GM12878 (cell line): ENCODE measurements around the gene TMEM132C. TPM values are rescaled to one million over a fixed set of nuclear protein-coding genes. Genes with fewer than 3 reads are reported as not detected.

Experiments used
- BACH1 ChIP-seq: fragments of 450-650 bp; IDR thresholded peaks from 2 replicates; pipeline ENCODE4 v1.6.1; 2017; ENCODE audit warnings: mild to moderate bottlenecking, borderline replicate concordance
- CBX5 ChIP-seq: sonication (generic); IDR thresholded peaks from 2 replicates; pipeline ENCODE4 v1.6.1; 2016; ENCODE audit warnings: low read depth, moderate library complexity, mild to moderate bottlenecking, inconsistent platforms
- FOXM1 ChIP-seq: IDR thresholded peaks from 2 replicates; pipeline ENCODE4 v1.6.1; 2012; ENCODE audit warnings: low read depth, mild to moderate bottlenecking, inconsistent platforms, low read length, moderate library complexity
- PAX5 ChIP-seq: IDR thresholded peaks from 2 replicates; pipeline ENCODE4 v1.6.1; 2011; ENCODE audit warnings: low read depth, low read length, borderline replicate concordance
- POLR2A ChIP-seq: IDR thresholded peaks from 2 replicates; pipeline ENCODE4 v1.6.1; 2011; ENCODE audit warnings: low read depth, mild to moderate bottlenecking, low read length
- PRDM15 ChIP-seq: fragments of 450-650 bp; formaldehyde crosslinking; IDR thresholded peaks from 2 replicates; pipeline ENCODE4 v1.4.0; 2020; ENCODE audit warnings: mild to moderate bottlenecking, moderate library complexity
- SPI1 ChIP-seq: IDR thresholded peaks from 2 replicates; pipeline ENCODE4 v1.6.1; 2011; ENCODE audit warnings: low read depth, mild to moderate bottlenecking, low read length, moderate library complexity, borderline replicate concordance; ENCODE audit not compliant: insufficient read depth
- polyA plus RNA-seq, 11 experiments: library from polyadenylated mRNA; depleted of rRNA in 4 of 11; unstranded in 6 of 11; stranded (reverse) in 5 of 11; fragments of >200 nt; fragmentation: Nextera tagmentation in 4 of 11; fragmentation: Illumina TruSeq in 1 of 11; extraction: Ambion mirVana in 4 of 11; extraction: Trizol in 1 of 11; gene quantifications; 1 replicate in 1 of 11; 2 replicates in 10 of 11; pipeline versions ENCODE4 v1.2.1 to v1.2.3, GENCODE V29; 2011 to 2016; ENCODE audit warnings: inconsistent platforms in 2 of 11, missing spikeins in 2 of 11, low read depth in 1 of 11
- total RNA-seq, 4 experiments: library from RNA; depleted of rRNA in 3 of 4; stranded (reverse); fragments of >200 nt in 3 of 4; fragmentation: Illumina TruSeq in 1 of 4; extraction: Trizol in 1 of 4; gene quantifications; 2 replicates each; pipeline versions ENCODE4 v1.2.1 to v1.2.3, GENCODE V29; 2013 to 2021
- TF ChIP-seq, protein P1 (sequence below): fragments of 450-650 bp; IDR thresholded peaks from 2 replicates; pipeline ENCODE4 v1.6.1; 2017; ENCODE audit warnings: antibody characterized with exemption, mild to moderate bottlenecking, moderate library complexity

TMEM132C gene
- total and polyA plus RNA-seq, 10 of the 15 experiments (the other 5 are each of a cell fraction or from before 2014, with no cell fraction given) = not detected

GRCh38 chr12:128353301-128353700 lies 86.3 kb downstream of the TMEM132C start (continued):
- no peak for TF ChIP-seq PRDM15 (CRISPR knock-in tag)
- no peak for TF ChIP-seq FOXM1
- TF ChIP-seq, protein P1, sequence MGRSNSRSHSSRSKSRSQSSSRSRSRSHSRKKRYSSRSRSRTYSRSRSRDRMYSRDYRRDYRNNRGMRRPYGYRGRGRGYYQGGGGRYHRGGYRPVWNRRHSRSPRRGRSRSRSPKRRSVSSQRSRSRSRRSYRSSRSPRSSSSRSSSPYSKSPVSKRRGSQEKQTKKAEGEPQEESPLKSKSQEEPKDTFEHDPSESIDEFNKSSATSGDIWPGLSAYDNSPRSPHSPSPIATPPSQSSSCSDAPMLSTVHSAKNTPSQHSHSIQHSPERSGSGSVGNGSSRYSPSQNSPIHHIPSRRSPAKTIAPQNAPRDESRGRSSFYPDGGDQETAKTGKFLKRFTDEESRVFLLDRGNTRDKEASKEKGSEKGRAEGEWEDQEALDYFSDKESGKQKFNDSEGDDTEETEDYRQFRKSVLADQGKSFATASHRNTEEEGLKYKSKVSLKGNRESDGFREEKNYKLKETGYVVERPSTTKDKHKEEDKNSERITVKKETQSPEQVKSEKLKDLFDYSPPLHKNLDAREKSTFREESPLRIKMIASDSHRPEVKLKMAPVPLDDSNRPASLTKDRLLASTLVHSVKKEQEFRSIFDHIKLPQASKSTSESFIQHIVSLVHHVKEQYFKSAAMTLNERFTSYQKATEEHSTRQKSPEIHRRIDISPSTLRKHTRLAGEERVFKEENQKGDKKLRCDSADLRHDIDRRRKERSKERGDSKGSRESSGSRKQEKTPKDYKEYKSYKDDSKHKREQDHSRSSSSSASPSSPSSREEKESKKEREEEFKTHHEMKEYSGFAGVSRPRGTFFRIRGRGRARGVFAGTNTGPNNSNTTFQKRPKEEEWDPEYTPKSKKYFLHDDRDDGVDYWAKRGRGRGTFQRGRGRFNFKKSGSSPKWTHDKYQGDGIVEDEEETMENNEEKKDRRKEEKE = no peak
- TF ChIP-seq CBX5 = no peak
- TF ChIP-seq POLR2A = no peak
- no peak for TF ChIP-seq PAX5
- TF ChIP-seq SPI1 = no peak
- TF ChIP-seq BACH1 = no peak
